ENCODE results near the gene RGS3.

RGS3 gene

GRCh38 chr9:113507256-113507655, 43.7 kb downstream of the RGS3 start:
- no peak overlapping the region for H3K4me3 ChIP-seq (ENCODE audit: low read depth, low read length)
- no peak for TF ChIP-seq CTCF (IDR thresholded peaks at IDR 0.05; ENCODE audit: low read depth, low read length)
- DNase-seq, result no peak

GRCh38 chr9:113508111-113508749, 44.7 kb downstream of the RGS3 start:
- Histone ChIP-seq H3K4me1 (no peaks in the 10 kb centered on the region), H3K4me3 (ENCODE audit: low read depth, low read length) (no peak overlapping the region), H3K9me3 (no peaks in the 10 kb centered on the region), H3K36me3 (peaks cover 2% of the 10 kb centered on the region; the same call in 1 of the 2 replicates), H3K27me3 (no peaks in the 10 kb centered on the region)
- peak; percentile 22 for TF ChIP-seq CTCF (IDR thresholded peaks at IDR 0.05; ENCODE audit: low read depth, low read length)
- no peak for DNase-seq

More at GRCh38 chr9:113507256-113507655, 43.7 kb downstream of the RGS3 start:
- H3K4me1 ChIP-seq, result no peaks in the 10 kb centered on the region
- H3K27me3 ChIP-seq, result no peaks in the 10 kb centered on the region
- peaks cover 2% of the 10 kb centered on the region; the same call in 1 of the 2 replicates for H3K36me3 ChIP-seq
- H3K9me3 ChIP-seq, result no peaks in the 10 kb centered on the region

DNA sequence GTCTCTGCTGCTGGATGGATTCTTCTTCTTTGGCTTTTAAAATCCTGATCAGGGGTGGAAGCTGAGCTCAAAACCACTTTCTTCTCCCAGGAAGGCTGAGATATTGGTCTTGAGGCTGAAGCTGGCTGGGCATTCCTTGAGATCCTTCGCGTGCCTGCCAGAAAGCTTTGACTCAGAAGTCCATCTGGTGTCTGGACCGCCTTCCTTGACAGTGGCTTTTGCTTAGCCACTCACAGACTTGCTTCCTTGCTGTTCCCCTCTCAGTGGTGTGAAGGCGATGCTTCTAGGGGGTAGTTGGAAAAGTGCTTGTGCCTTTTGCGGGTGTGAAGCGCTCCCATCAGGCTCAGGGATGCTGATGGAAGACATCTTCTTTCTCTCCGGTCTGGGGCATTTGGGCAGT, 45.9 kb downstream of the RGS3 start:
- Histone ChIP-seq H3K4me3 (ENCODE audit: low read depth, low read length) (no peak overlapping the region), H3K9me3 (no peaks in the 10 kb centered on the region), H3K4me1 (no peaks in the 10 kb centered on the region), H3K27me3 (no peaks in the 10 kb centered on the region), H3K36me3 (peaks cover 2% of the 10 kb centered on the region; the same call in 1 of the 2 replicates)
- no peak for DNase-seq
- no peak for TF ChIP-seq CTCF (IDR thresholded peaks at IDR 0.05; ENCODE audit: low read depth, low read length)

GRCh38 chr9:113511047-113511521, 47.6 kb downstream of the RGS3 start:
- peaks cover 2% of the 10 kb centered on the region; the same call in 1 of the 2 replicates for H3K36me3 ChIP-seq
- no peak overlapping the region for H3K4me3 ChIP-seq (ENCODE audit: low read depth, low read length)
- H3K27me3 ChIP-seq, result no peaks in the 10 kb centered on the region
- no peak for DNase-seq
- no peaks in the 10 kb centered on the region for H3K9me3 ChIP-seq
- no peak for TF ChIP-seq CTCF (IDR thresholded peaks at IDR 0.05; ENCODE audit: low read depth, low read length)
- no peaks in the 10 kb centered on the region for H3K4me1 ChIP-seq

GRCh38 chr9:113511856-113512761, 48.6 kb downstream of the RGS3 start:
- Histone ChIP-seq H3K27me3 (no peaks in the 10 kb centered on the region), H3K9me3 (no peaks in the 10 kb centered on the region), H3K4me1 (no peaks in the 10 kb centered on the region), H3K36me3 (peaks cover 2% of the 10 kb centered on the region; the same call in 1 of the 2 replicates), H3K4me3 (ENCODE audit: low read depth, low read length) (no peak overlapping the region)
- TF ChIP-seq CTCF (IDR thresholded peaks at IDR 0.05; ENCODE audit: low read depth, low read length), result no peak
- no peak for DNase-seq

All from BE2C (cell line).